OCI-LY7 (cell line): Measurements from ENCODE around the gene TPRN. TPM values are rescaled to one million over a fixed set of nuclear protein-coding genes. Genes with fewer than 3 reads are reported as not detected.

Experiments
- BruUV-seq: library from RNA; stranded (reverse); fragments of 400-500 nt; replicated peaks from 2 replicates; lab custom pipeline; 2021; lab: Mats Ljungman, UMichigan
- CTCF ChIA-PET: fragments of 300-600 bp; sonication (Branson Sonifier 250); formaldehyde crosslinking; loops from one replicate; lab custom pipeline; 2022; ENCODE audit warnings: antibody characterized with exemption; ENCODE audit not compliant: unreplicated experiment; lab: Charles Lee
- POLR2A ChIA-PET: fragments of 300-600 bp; sonication (Branson Sonifier 250); formaldehyde crosslinking; loops from one replicate; lab custom pipeline; 2022; ENCODE audit warnings: antibody characterized with exemption; lab: Charles Lee
- DNase-seq: peaks from one replicate; pipeline ENCODE4 v3.0.0-alpha.2; 2015; ENCODE audit warnings: low spot score
- H2AFZ ChIP-seq: fragments of 200-600 bp; sonication (generic), shearing (Covaris generic); 2 replicates; pipeline ENCODE4 v1.6.1; 2014; ENCODE audit warnings: mild to moderate bottlenecking, antibody characterized with exemption, low read length, moderate library complexity
- H3K27ac ChIP-seq: fragments of 200-600 bp; sonication (generic); 2 replicates; pipeline ENCODE4 v1.5.1; 2014; ENCODE audit warnings: mixed run types, low read depth, mild to moderate bottlenecking, moderate library complexity, low read length, inconsistent platforms; ENCODE audit not compliant: poor library complexity, severe bottlenecking
- H3K36me3 ChIP-seq: fragments of 200-600 bp; sonication (generic); 2 replicates; pipeline ENCODE4 v1.6.1; 2014; ENCODE audit warnings: mild to moderate bottlenecking, antibody characterized with exemption, low read length, moderate library complexity, mixed read lengths; ENCODE audit not compliant: insufficient read depth
- H3K4me1 ChIP-seq: fragments of 200-600 bp; sonication (generic); 2 replicates; pipeline ENCODE4 v1.5.1; 2014; ENCODE audit warnings: mild to moderate bottlenecking, low read length; ENCODE audit not compliant: insufficient read depth, poor library complexity, severe bottlenecking
- H3K4me2 ChIP-seq: fragments of 200-600 bp; sonication (generic); 2 replicates; pipeline ENCODE4 v1.6.1; 2014; ENCODE audit warnings: mild to moderate bottlenecking, low read length
- H3K4me3 ChIP-seq: fragments of 200-600 bp; sonication (generic); 2 replicates; pipeline ENCODE4 v1.5.1; 2014; ENCODE audit warnings: mild to moderate bottlenecking, low read depth, low read length; ENCODE audit not compliant: poor library complexity, severe bottlenecking
- H3K79me2 ChIP-seq: fragments of 200-600 bp; sonication (generic); 2 replicates; pipeline ENCODE4 v1.6.1; 2016; ENCODE audit warnings: low read depth, mild to moderate bottlenecking, low read length, moderate library complexity, mixed read lengths; ENCODE audit not compliant: insufficient read depth
- H3K9me2 ChIP-seq: fragments of 200-600 bp; sonication (generic); 2 replicates; pipeline ENCODE4 v1.6.1; 2016; ENCODE audit warnings: mild to moderate bottlenecking, low read length, mixed read lengths; ENCODE audit not compliant: insufficient read depth
- H3K9me3 ChIP-seq: fragments of 200-600 bp; sonication (generic); 2 replicates; pipeline ENCODE4 v1.6.1; 2014; ENCODE audit warnings: mild to moderate bottlenecking, mixed run types, low read length, mixed read lengths
- H4K20me1 ChIP-seq: fragments of 200-600 bp; sonication (generic); 2 replicates; pipeline ENCODE4 v1.6.1; 2014; ENCODE audit warnings: mild to moderate bottlenecking, antibody characterized with exemption, low read length, moderate library complexity, mixed read lengths; ENCODE audit not compliant: insufficient read depth
- EZH2phosphoT487 ChIP-seq: fragments of 200-600 bp; sonication (generic); IDR thresholded peaks from 2 replicates; pipeline ENCODE4 v1.6.1; 2018; ENCODE audit warnings: low read depth, borderline replicate concordance, mild to moderate bottlenecking, mixed run types, antibody characterized with exemption, low read length, moderate library complexity, mixed read lengths
- intact Hi-C: fragments of 100-400 bp; cut with micrococcal nuclease; formaldehyde crosslinking; loops from one replicate; pipeline ENCODE4 v1.10.0; 2022; ENCODE audit not compliant: unreplicated experiment
- total RNA-seq, 2 experiments: library from RNA; depleted of rRNA in 1 of 2; stranded (reverse); fragments of >200 nt in 1 of 2; shearing (Covaris generic) in 1 of 2; gene quantifications; 2 replicates each; pipeline ENCODE4 v1.2.3, GENCODE V29; 2014 to 2022
- TF ChIP-seq, protein P1 (sequence below): fragments of 200-600 bp; sonication (generic); conservative IDR thresholded peaks from 2 replicates; pipeline ENCODE4 v1.5.1; 2014; ENCODE audit warnings: mild to moderate bottlenecking, antibody characterized with exemption, low read length, moderate library complexity, mixed read lengths

The TPRN gene
- total RNA-seq, 2 experiments from 2014 or later = 9.0 to 15.9 TPM

DNA sequence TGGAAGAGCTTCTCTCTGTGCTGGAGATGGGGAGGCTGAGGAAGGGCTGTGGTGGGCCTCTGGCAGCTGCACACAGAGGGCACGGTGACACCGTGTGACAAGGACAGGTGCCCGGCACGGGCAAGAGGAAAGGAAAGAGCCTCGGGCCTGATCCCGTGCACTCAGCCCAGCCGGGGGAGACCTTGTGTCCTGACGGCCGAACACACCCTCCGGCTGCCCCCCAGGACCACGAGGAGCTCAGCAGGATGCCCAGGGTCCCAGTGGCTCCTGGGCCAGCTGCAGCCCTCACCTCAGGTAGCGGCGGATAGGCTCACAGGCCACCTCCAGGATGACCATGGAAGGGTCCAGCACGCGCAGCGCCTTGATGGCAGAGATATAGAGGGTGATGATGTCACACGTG is 17.7 kb downstream of the TPRN start:
- Histone ChIP-seq H3K27ac (no peak overlapping the region), H3K9me3 (no peaks in the 10 kb centered on the region), H3K36me3 (peaks cover 67% of the 10 kb centered on the region), H2AFZ (no peak overlapping the region), H3K9me2 (no peaks in the 10 kb centered on the region), H4K20me1 (peaks cover 6% of the 10 kb centered on the region; the same call in 1 of the 2 replicates), H3K4me2 (no peak overlapping the region), H3K4me3 (no peak overlapping the region), H3K79me2 (peaks cover 16% of the 10 kb centered on the region), H3K4me1 (peaks cover 15% of the 10 kb centered on the region)
- intact Hi-C loops = no loop called here
- BruUV-seq = no TSS peak
- no peak for DNase-seq
- POLR2A ChIA-PET = interaction anchor here (1.0 kb wide), 1 partner anchor 32 kb away, joined by 6 read pairs; no protein-coding TSS in a partner anchor
- CTCF ChIA-PET = no interaction called here
- TF ChIP-seq, protein P1, sequence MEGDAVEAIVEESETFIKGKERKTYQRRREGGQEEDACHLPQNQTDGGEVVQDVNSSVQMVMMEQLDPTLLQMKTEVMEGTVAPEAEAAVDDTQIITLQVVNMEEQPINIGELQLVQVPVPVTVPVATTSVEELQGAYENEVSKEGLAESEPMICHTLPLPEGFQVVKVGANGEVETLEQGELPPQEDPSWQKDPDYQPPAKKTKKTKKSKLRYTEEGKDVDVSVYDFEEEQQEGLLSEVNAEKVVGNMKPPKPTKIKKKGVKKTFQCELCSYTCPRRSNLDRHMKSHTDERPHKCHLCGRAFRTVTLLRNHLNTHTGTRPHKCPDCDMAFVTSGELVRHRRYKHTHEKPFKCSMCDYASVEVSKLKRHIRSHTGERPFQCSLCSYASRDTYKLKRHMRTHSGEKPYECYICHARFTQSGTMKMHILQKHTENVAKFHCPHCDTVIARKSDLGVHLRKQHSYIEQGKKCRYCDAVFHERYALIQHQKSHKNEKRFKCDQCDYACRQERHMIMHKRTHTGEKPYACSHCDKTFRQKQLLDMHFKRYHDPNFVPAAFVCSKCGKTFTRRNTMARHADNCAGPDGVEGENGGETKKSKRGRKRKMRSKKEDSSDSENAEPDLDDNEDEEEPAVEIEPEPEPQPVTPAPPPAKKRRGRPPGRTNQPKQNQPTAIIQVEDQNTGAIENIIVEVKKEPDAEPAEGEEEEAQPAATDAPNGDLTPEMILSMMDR = no peak
- no peak for TF ChIP-seq EZH2phosphoT487

DNA sequence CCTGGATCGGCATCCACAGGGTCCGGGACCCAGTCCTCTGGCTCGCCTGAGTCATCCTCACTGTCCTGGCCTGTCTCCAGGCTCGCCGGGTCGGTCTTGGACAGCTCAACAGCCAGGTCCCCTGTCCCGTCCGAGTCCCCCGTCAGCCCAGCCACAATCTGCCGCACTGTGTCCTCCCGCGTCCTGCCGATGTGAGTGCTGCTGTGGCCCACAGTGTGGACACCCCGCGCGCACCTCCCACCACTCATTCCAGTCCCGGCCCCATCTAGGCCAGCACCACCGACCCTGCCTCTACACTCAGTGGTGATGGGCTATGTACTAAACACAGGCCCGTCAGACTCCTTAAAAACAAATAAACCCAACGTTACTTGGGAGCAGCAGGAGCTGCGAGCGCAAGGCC is 18.9 kb downstream of the TPRN start:
- peaks cover 71% of the 10 kb centered on the region for H3K36me3 ChIP-seq
- peaks cover 4% of the 10 kb centered on the region; the same call in 1 of the 2 replicates for H3K79me2 ChIP-seq
- H4K20me1 ChIP-seq = no peaks in the 10 kb centered on the region; the same call in 1 of the 2 replicates
- H3K4me1 ChIP-seq = peaks cover 5% of the 10 kb centered on the region
- ChIA-PET CTCF (no interaction called here), POLR2A (no interaction called here)
- intact Hi-C loops = no loop called here
- DNase-seq = no peak
- H3K9me3 ChIP-seq = no peaks in the 10 kb centered on the region
- H3K27ac ChIP-seq = no peak overlapping the region
- no peak overlapping the region for H2AFZ ChIP-seq
- no peaks in the 10 kb centered on the region for H3K9me2 ChIP-seq
- no peak overlapping the region for H3K4me2 ChIP-seq
- no peak for TF ChIP-seq EZH2phosphoT487
- TF ChIP-seq, protein P1 = no peak
- H3K4me3 ChIP-seq = no peak overlapping the region
- BruUV-seq = no TSS peak

DNA sequence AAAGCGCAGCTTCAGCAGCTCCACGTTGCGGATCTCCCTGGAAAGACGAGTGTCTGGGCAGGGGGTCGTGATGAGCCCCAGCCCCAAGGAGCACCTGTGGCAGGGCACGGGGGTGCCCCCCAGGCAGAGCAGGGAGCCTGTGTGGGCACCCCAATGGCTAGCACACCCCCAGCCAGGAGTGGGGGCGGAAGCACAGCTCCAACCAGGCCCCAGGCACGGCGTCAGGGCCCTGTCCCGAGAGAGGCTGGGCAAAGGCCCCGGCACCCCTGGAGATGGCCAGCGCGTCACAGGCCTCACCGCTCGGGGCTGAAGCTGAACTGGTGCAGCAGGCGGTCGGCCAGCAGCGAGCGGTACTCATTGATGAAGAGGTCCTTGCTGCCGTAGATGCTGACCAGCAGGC is 20.1 kb downstream of the TPRN start:
- CTCF ChIA-PET = no interaction called here
- TF ChIP-seq EZH2phosphoT487 = no peak
- TF ChIP-seq, protein P1 = no peak
- no TSS peak for BruUV-seq
- intact Hi-C loops = no loop called here
- no peaks in the 10 kb centered on the region for H3K9me2 ChIP-seq
- no peak overlapping the region for H2AFZ ChIP-seq
- H3K27ac ChIP-seq = no peak overlapping the region
- DNase-seq = no peak
- H3K4me2 ChIP-seq = no peak overlapping the region
- H3K4me1 ChIP-seq = no peaks in the 10 kb centered on the region
- no peaks in the 10 kb centered on the region for H3K9me3 ChIP-seq
- POLR2A ChIA-PET = no interaction called here
- H3K4me3 ChIP-seq = no peak overlapping the region
- H3K79me2 ChIP-seq = no peaks in the 10 kb centered on the region
- no peaks in the 10 kb centered on the region; the same call in 1 of the 2 replicates for H4K20me1 ChIP-seq
- peaks cover 62% of the 10 kb centered on the region for H3K36me3 ChIP-seq
